ENCODE data around the gene TSPEAR. TPM values are rescaled to one million over a fixed set of nuclear protein-coding genes. Genes with fewer than 3 reads are reported as not detected.

The TSPEAR gene
- total and polyA plus RNA-seq, 2 of the 13 experiments (the other 11 are each of a cell fraction or from before 2014, with no cell fraction given) = 0.07 to 0.32 TPM

GRCh38 chr21:44682580-44683151 is 28.7 kb downstream of the TSPEAR start (continued):
- TF ChIP-seq NBN (conservative IDR thresholded peaks at IDR 0.05) (no peak), KMT2A (CRISPR knock-in tag; IDR thresholded peaks at IDR 0.05) (no peak), AKNA (CRISPR knock-in tag; IDR thresholded peaks at IDR 0.05; ENCODE audit: borderline replicate concordance) (no peak)

GRCh38 chr21:44681861-44682579 is 29.4 kb downstream of the TSPEAR start, which contains the start of gene KRTAP12-1:
TSS of gene KRTAP12-1 (minus strand) at chr21:44682163. CDS start at chr21:44682123, 40 bp downstream.
- H3K27me3 ChIP-seq (ENCODE audit: control insufficient read depth in 1 of 2, insufficient read depth in 2 of 2, low read length in 2 of 2) = peaks cover under 1 to 28% of the 10 kb centered on the region in 2 experiments; a peak in 4 of 5 replicates
- H3K4me2 ChIP-seq (ENCODE audit: low read depth, low read length) = no peak within 1 kb of the TSS
- BruUV-seq (replicated peaks) = no TSS peak
- no peaks in the 10 kb centered on the region for H3K9me3 ChIP-seq (ENCODE audit: low read length)
- H3K36me3 ChIP-seq (replicated peaks in 1 of 2; ENCODE audit: control insufficient read depth in 1 of 2, insufficient read depth in 2 of 2, low read length in 2 of 2) = no peaks in the 10 kb centered on the region
- H4K20me1 ChIP-seq (ENCODE audit: insufficient read depth, low read length) = no peaks in the 10 kb centered on the region
- no peak within 1 kb of the TSS for H2AFZ ChIP-seq (ENCODE audit: low read length)
- POLR2A ChIA-PET = no interaction called here
- ATAC-seq = no peak
- H3K79me2 ChIP-seq (ENCODE audit: insufficient read depth, low read length) = no peaks in the 10 kb centered on the region
- H3K27ac ChIP-seq (ENCODE audit: extremely low read length, insufficient read depth, low read length) = no peak within 1 kb of the TSS
- intact Hi-C loops (cut with micrococcal nuclease; ENCODE audit: unreplicated experiment) = no loop called here
- no peak within 1 kb of the TSS for H3K9ac ChIP-seq (ENCODE audit: insufficient read depth, low read depth, low read length)
- no peak for DNase-seq (ENCODE audit: low spot score)
- in situ Hi-C loops (cut with HindIII; ENCODE audit: extremely low pct_ligation_motif_present, low pct_unique_long_range_greater_than_20kb) = no loop called here
- H3K4me3 ChIP-seq (replicated peaks in 1 of 3; ENCODE audit: insufficient read depth in 1 of 3, low read depth in 2 of 3, low read length in 3 of 3) = no peak within 1 kb of the TSS
- 32% methylated on average over 6 of the region's 23 CpGs for WGBS (ENCODE audit: low lambda C conversion rate)
- H3K4me1 ChIP-seq (ENCODE audit: insufficient read depth, low read length) = no peaks in the 10 kb centered on the region
- CTCF ChIA-PET (ENCODE audit: low intra/inter-chr PET ratio, low total read pairs) = no interaction called here
- no peak for FAIRE-seq
- TF ChIP-seq IKZF4 (CRISPR knock-in tag; IDR thresholded peaks at IDR 0.05; ENCODE audit: borderline replicate concordance, low read depth, not compliant biosample characterization) (no peak), ZNF615 (CRISPR knock-in tag; IDR thresholded peaks at IDR 0.05; ENCODE audit: borderline replicate concordance) (no peak), IRF1 (CRISPR knock-in tag; IDR thresholded peaks at IDR 0.05; ENCODE audit: low read depth) (no peak), YEATS2 (CRISPR knock-in tag; IDR thresholded peaks at IDR 0.05; ENCODE audit: borderline replicate concordance) (no peak), ZBTB34 (CRISPR knock-in tag; IDR thresholded peaks at IDR 0.05) (no peak), HDAC2 (CRISPR knock-in tag; IDR thresholded peaks at IDR 0.05) (no peak), CENPT (CRISPR knock-in tag; IDR thresholded peaks at IDR 0.05; ENCODE audit: low read depth) (no peak)
